GM12878 (cell line): Measurements from ENCODE around the gene TCF15. TPM values are rescaled to one million over a fixed set of nuclear protein-coding genes. Genes with fewer than 3 reads are reported as not detected.

ENCODE experiments used
- IRF3 ChIP-seq: fragments of 450-650 bp; IDR thresholded peaks from 2 replicates; pipeline ENCODE4 v1.6.1; 2014; ENCODE audit warnings: mild to moderate bottlenecking
- NFXL1 ChIP-seq: fragments of 450-650 bp; IDR thresholded peaks from 2 replicates; pipeline ENCODE4 v1.6.1; 2017; ENCODE audit warnings: antibody characterized with exemption, mild to moderate bottlenecking, borderline replicate concordance
- REST ChIP-seq: IDR thresholded peaks from 2 replicates; pipeline ENCODE4 v1.6.1; 2012; ENCODE audit warnings: mild to moderate bottlenecking, low read depth, low read length
- USF2 ChIP-seq: IDR thresholded peaks from 2 replicates; pipeline ENCODE4 v1.6.1; 2011; ENCODE audit warnings: low read depth, low read length, improper control_type of control experiment, borderline replicate concordance
- ZBTB40 ChIP-seq: fragments of 450-650 bp; IDR thresholded peaks from 2 replicates; pipeline ENCODE4 v1.6.1; 2016; ENCODE audit warnings: mild to moderate bottlenecking, moderate library complexity, borderline replicate concordance
- ZNF207 ChIP-seq: fragments of 450-650 bp; IDR thresholded peaks from 2 replicates; pipeline ENCODE4 v1.6.1; 2014; ENCODE audit warnings: antibody characterized with exemption, mild to moderate bottlenecking, borderline replicate concordance
- polyA plus RNA-seq, 11 experiments: library from polyadenylated mRNA; depleted of rRNA in 4 of 11; unstranded in 6 of 11; stranded (reverse) in 5 of 11; fragments of >200 nt; fragmentation: Nextera tagmentation in 4 of 11; fragmentation: Illumina TruSeq in 1 of 11; extraction: Ambion mirVana in 4 of 11; extraction: Trizol in 1 of 11; gene quantifications; 1 replicate in 1 of 11; 2 replicates in 10 of 11; pipeline versions ENCODE4 v1.2.1 to v1.2.3, GENCODE V29; 2011 to 2016; ENCODE audit warnings: inconsistent platforms in 2 of 11, missing spikeins in 2 of 11, low read depth in 1 of 11
- total RNA-seq, 4 experiments: library from RNA; depleted of rRNA in 3 of 4; stranded (reverse); fragments of >200 nt in 3 of 4; fragmentation: Illumina TruSeq in 1 of 4; extraction: Trizol in 1 of 4; gene quantifications; 2 replicates each; pipeline versions ENCODE4 v1.2.1 to v1.2.3, GENCODE V29; 2013 to 2021

The TCF15 gene
- total and polyA plus RNA-seq, 10 of the 15 experiments (the other 5 are each of a cell fraction or from before 2014, with no cell fraction given): 0.08 TPM; not detected in 9

- TF ChIP-seq USF2 (no peak), ZNF207 (no peak), IRF3 (no peak), REST (no peak), ZBTB40 (no peak), NFXL1 (no peak)
These were observed 13.6 kb upstream of the TCF15 start (continued) for GRCh38 chr20:623704-624103.
